Femur (tissue), 1 donor: Measurements from ENCODE around the gene HACL1.
"Not testable (repeated sequence)": the region's sequence is repeated elsewhere in the genome, so short reads cannot be mapped to it uniquely, and the experiment has no call there.

Experiments
- DNase-seq: peaks from one replicate; pipeline ENCODE4 v3.0.0-alpha.2; 2017

Gene HACL1

GRCh38 chr3:15629860-15630597 lies 28.7 kb upstream of the HACL1 start:
- DNase-seq = peak; percentile 83

- DNase-seq = no peak
Measured at GRCh38 chr3:15628967-15629366, 27.6 kb upstream of the HACL1 start.

- DNase-seq = no peak
Measured at GRCh38 chr3:15623535-15624440, 22.4 kb upstream of the HACL1 start.

- not testable (repeated sequence) for DNase-seq
Measured at GRCh38 chr3:15619659-15620464, 18.5 kb upstream of the HACL1 start.

- DNase-seq = no peak
Measured at GRCh38 chr3:15616053-15616452, 14.7 kb upstream of the HACL1 start.

- DNase-seq = no peak
Measured at GRCh38 chr3:15614958-15615357, 13.6 kb upstream of the HACL1 start.

- DNase-seq = no peak
Measured at GRCh38 chr3:15612001-15612400, 10.6 kb upstream of the HACL1 start.

GRCh38 chr3:15611018-15611417 lies 9.6 kb upstream of the HACL1 start:
- no peak for DNase-seq

GRCh38 chr3:15610082-15610759 lies 8.9 kb upstream of the HACL1 start:
- no peak for DNase-seq

GRCh38 chr3:15606434-15606891 lies 5.1 kb upstream of the HACL1 start:
- no peak for DNase-seq

- not testable (repeated sequence) for DNase-seq
Measured at GRCh38 chr3:15604584-15604983, 3.2 kb upstream of the HACL1 start.

GRCh38 chr3:15602816-15603215 lies 1.4 kb upstream of the HACL1 start:
- not testable (repeated sequence) for DNase-seq

GRCh38 chr3:15602146-15602536 lies 772 bp upstream of the HACL1 start:
- no peak for DNase-seq

GRCh38 chr3:15601046-15601398 lies 347 bp downstream of the HACL1 start:
- DNase-seq = no peak

- no peak for DNase-seq
Measured at GRCh38 chr3:15595955-15596354, 5.4 kb downstream of the HACL1 start.

GRCh38 chr3:15592968-15593367 lies 8.4 kb downstream of the HACL1 start:
- no peak for DNase-seq

GRCh38 chr3:15591928-15592327 lies 9.4 kb downstream of the HACL1 start:
- no peak for DNase-seq

- no peak for DNase-seq
Measured at GRCh38 chr3:15591242-15591641, 10.1 kb downstream of the HACL1 start.

GRCh38 chr3:15585111-15585845 lies 16.1 kb downstream of the HACL1 start:
- DNase-seq = no peak

GRCh38 chr3:15581471-15582394 lies 19.6 kb downstream of the HACL1 start:
- no peak for DNase-seq

GRCh38 chr3:15579051-15579450 lies 22.3 kb downstream of the HACL1 start:
- DNase-seq = no peak
